WTC11 (cell line): Measurements from ENCODE around the gene KIF5A.

ENCODE experiments used
- FOXK1 ChIP-seq: sonication (generic); formaldehyde crosslinking; IDR thresholded peaks from 2 replicates; pipeline ENCODE4 v1.8.0; 2022; ENCODE audit warnings: mild to moderate bottlenecking, moderate library complexity, missing genetic modification reagents
- TF ChIP-seq, protein P1 (sequence below): sonication (generic); formaldehyde crosslinking; IDR thresholded peaks from 2 replicates; pipeline ENCODE4 v1.8.1; 2022; ENCODE audit warnings: low read depth, missing genetic modification reagents, borderline replicate concordance
- TF ChIP-seq, protein P2 (sequence below): fragments of 200-600 bp; IDR thresholded peaks from 2 replicates; pipeline ENCODE4 v1.8.0; 2022; ENCODE audit warnings: antibody characterized with exemption

DNA sequence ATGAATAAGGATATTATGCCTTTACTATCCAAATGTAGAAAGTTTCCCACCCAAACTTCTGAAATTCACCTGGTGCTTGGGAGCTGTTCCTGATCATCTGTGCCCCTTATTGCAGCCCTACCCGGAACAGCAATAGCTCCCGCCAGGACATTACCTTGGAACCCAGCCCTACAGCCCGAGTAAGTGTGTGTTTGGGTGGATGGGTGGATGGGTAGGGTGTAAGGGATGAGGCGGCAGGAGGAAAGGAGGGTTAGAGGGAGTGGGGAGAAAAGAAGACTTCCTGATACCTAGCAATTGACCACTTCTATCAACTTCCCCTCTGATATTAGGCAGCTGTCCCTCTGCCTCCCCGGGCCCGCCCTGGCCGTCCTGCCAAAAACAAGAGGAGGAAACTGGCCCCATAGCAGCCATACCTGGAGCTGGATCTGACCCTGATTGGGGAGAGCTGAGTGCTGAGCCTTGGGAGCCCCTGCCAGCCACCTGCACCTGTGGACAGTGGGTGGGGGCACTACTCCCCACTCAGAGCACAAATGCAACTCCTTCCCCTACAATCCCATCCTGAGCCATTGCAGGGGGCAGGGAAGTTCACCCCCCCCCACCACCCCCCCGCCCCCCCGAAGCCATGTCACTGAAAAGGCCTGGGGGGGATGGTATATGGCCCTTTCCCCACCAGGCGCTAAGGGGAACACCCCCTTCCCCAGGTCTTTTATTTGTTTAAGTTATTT is 20.9 kb upstream of the KIF5A start:
- TF ChIP-seq, protein P1, sequence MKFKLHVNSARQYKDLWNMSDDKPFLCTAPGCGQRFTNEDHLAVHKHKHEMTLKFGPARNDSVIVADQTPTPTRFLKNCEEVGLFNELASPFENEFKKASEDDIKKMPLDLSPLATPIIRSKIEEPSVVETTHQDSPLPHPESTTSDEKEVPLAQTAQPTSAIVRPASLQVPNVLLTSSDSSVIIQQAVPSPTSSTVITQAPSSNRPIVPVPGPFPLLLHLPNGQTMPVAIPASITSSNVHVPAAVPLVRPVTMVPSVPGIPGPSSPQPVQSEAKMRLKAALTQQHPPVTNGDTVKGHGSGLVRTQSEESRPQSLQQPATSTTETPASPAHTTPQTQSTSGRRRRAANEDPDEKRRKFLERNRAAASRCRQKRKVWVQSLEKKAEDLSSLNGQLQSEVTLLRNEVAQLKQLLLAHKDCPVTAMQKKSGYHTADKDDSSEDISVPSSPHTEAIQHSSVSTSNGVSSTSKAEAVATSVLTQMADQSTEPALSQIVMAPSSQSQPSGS (CRISPR knock-in tag), result no peak
- TF ChIP-seq, protein P2, sequence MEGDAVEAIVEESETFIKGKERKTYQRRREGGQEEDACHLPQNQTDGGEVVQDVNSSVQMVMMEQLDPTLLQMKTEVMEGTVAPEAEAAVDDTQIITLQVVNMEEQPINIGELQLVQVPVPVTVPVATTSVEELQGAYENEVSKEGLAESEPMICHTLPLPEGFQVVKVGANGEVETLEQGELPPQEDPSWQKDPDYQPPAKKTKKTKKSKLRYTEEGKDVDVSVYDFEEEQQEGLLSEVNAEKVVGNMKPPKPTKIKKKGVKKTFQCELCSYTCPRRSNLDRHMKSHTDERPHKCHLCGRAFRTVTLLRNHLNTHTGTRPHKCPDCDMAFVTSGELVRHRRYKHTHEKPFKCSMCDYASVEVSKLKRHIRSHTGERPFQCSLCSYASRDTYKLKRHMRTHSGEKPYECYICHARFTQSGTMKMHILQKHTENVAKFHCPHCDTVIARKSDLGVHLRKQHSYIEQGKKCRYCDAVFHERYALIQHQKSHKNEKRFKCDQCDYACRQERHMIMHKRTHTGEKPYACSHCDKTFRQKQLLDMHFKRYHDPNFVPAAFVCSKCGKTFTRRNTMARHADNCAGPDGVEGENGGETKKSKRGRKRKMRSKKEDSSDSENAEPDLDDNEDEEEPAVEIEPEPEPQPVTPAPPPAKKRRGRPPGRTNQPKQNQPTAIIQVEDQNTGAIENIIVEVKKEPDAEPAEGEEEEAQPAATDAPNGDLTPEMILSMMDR, result no peak
- no peak for TF ChIP-seq FOXK1
